Fibroblast of lung (primary cell): ENCODE measurements around the gene HAUS8.

Experiments
- CTCF ChIP-seq, 2 donors: IDR thresholded peaks in 1 of 2; conservative IDR thresholded peaks in 1 of 2; 1 replicate in 1 of 2; 2 replicates in 1 of 2; pipeline ENCODE4 v1.5.1; 2011 to 2012; ENCODE audit warnings: low read length in 2 of 2, control low read depth in 1 of 2, inconsistent platforms in 1 of 2, low read depth in 1 of 2, mild to moderate bottlenecking in 1 of 2
- EZH2 ChIP-seq: IDR thresholded peaks from 2 replicates; pipeline ENCODE4 v1.5.1; 2012; ENCODE audit warnings: low read length, control low read depth, mild to moderate bottlenecking; ENCODE audit errors: missing control alignments

GRCh38 chr19:17061205-17061604 is 14.0 kb downstream of the HAUS8 start:
- TF ChIP-seq CTCF (conservative IDR thresholded peaks at IDR 0.05 in 1 of 2, IDR thresholded peaks at IDR 0.05 in 1 of 2; ENCODE audit: low read depth in 1 of 2, low read length in 2 of 2) (no peak), EZH2 (no peak)
